Stimulated activated CD8-positive, alpha-beta memory T cell treated with anti-CD3 and anti-CD28 coated beads, Interleukin-12 subunit alpha, Interleukin-12 subunit beta, amount 100 ng/mL, for 24 hours (primary cell): ENCODE results near the gene IKBIP.
"Not testable (repeated sequence)": the region's sequence is repeated elsewhere in the genome, so short reads cannot be mapped to it uniquely, and the experiment has no call there.

Source experiments
- DNase-seq: peaks from one replicate; pipeline ENCODE4 v3.0.0-alpha.2; 2020; ENCODE audit errors: extremely low read depth

IKBIP gene

DNA sequence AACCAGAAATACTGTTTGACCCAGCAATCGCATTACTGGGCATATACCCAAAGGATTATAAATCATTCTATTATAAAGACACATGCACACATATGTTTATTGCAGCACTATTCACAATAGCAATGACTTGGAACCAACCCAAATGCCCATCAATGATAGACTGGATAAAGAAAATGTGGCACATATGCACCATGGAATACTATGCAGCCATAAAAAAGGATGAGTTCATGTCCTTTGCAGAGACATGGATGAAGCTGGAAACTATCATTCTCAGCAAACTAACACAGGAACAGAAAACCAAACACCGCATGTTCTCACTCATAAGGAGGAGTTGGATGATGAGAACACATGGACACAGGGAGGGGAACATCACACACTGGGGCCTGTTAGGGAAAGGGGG is 67.8 kb downstream of the IKBIP start:
- DNase-seq, result not testable (repeated sequence)

DNA sequence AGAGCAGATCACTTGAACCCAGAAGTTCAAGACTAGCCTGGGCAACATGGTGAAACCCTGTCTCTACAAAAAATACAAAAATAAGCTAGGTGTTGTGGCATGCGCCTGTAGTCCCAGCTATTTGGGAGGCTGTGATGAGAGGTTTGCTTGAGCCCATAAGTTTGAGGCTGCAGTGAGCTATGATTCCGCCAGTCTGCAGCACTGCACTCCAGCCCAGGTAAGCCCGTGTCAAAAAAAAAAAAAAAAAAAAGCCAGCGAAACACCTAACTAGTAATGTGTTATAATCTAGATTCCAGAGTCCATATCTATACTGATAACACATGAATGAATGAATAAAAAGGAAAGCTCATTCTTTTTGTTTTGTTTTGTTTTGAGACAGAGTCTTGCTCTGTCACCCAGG is 69.6 kb downstream of the IKBIP start:
- no peak for DNase-seq
